HG02623 (cell line): Measurements from ENCODE around the gene FGF3.

Experiments
- ATAC-seq: cut with Tn5 transposase; IDR thresholded peaks from one replicate; pipeline ENCODE4 v1.9.1; 2021; ENCODE audit warnings: moderate library complexity; ENCODE audit not compliant: unreplicated experiment

The FGF3 gene

GRCh38 chr11:69818603-69819441 is at the start of gene FGF3:
FGF3 (minus strand) TSS chr11:69819416; CDS start chr11:69818933, 483 bp downstream.
- ATAC-seq = no peak

- no peak for ATAC-seq
These were observed 49.7 kb upstream of the FGF3 start for GRCh38 chr11:69868871-69869270.

DNA sequence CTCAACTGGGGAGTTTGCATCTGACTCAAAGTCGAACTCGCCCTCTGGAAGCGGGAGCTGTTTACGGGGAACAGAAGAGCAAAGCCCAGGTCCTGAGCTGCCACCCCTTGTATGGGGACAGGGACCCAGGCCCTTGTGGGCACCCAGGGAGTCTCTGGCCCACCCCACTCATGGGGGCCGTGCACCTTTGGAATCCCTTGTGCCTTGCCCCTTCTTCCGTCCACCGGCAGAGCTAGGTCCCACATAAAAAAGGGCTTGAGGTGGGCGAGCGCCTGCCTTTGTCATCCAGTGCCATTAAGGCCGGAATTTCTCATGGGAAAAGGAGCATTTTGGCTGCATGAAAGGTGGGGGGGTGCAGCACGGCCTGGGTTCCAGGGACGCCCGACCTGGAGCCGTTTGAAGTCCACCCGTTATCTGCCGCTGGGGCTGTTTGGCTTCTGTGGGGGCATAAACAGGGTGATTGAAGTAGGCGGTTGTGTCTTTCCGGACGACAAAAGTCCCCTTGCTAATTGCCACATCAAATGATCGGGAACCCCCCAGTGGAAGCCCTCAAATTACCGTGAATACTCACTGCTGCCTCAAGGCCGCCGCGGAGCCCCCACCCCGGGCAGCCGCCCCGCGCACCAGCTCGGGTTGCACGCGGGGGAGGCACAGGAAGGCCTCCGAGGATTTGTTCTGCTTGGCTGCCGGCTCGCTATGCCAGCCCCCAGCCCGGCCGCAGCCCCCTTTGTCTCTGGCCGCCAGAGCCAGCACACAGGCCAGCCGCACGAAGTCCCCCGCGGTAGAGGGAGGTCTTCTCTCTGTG is 49.0 kb upstream of the FGF3 start:
- ATAC-seq = no peak

- no peak for ATAC-seq
These were observed 48.1 kb upstream of the FGF3 start for GRCh38 chr11:69867076-69868005.

GRCh38 chr11:69866648-69867047 is 47.4 kb upstream of the FGF3 start:
- no peak for ATAC-seq

- no peak for ATAC-seq
These were observed 46.5 kb upstream of the FGF3 start for GRCh38 chr11:69865707-69866106.

- ATAC-seq = no peak
These were observed 45.8 kb upstream of the FGF3 start for GRCh38 chr11:69864686-69865661.

DNA sequence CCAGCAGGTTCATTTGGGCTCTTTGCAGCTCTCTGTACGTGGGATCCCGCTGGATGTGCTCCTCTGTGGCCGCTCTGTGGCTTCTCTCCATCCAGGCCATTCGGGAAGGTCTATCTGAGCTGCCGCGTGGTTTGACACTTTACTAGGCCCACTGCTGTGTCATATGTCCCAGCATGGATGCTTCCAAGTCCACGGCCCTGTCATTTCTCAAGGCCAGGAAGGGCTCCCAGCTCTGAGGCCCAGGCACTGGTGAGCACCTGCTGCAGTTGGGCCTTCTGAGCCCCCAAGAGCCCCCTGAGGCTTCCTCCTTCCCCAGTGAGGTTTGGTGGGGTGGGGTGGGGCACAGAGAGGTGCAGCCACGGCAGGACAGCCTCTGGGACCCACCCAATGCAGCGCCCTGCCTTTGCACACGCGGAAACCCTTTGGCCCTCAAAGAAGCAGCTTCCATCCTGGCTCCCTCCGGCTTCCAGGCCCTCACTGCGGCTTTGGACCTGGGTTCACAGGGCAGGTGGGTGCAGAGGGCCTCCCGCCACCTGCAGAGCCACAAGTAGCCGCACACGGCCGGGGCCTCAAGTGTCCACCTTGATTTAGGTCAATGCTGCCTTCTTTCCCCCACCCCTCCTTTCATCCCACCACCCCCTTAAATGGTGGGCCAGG is 44.5 kb upstream of the FGF3 start:
- ATAC-seq = no peak

- no peak for ATAC-seq
These were observed 43.8 kb upstream of the FGF3 start for GRCh38 chr11:69862797-69863543.

DNA sequence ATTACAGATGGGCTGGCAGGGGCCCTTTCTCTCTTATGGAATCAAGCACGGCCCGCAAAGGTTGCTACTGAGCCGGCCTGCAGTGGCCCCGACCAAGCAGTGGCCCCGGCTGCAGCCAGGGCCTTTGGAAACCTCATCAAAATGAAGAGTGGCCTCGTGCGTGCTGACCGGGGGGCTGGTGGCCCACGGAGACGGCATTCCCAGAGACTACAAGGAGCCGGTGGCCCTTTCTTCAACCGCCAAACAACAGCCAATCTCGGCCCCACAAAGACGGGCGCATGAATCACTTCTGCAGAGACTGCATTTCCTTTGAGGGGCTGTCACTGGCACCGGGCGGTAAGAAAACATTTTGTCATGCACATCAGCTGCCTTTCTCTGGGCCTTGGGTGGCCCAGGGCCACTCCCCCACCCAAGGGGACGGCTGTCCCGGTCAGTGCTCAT is 43.1 kb upstream of the FGF3 start:
- ATAC-seq = no peak

DNA sequence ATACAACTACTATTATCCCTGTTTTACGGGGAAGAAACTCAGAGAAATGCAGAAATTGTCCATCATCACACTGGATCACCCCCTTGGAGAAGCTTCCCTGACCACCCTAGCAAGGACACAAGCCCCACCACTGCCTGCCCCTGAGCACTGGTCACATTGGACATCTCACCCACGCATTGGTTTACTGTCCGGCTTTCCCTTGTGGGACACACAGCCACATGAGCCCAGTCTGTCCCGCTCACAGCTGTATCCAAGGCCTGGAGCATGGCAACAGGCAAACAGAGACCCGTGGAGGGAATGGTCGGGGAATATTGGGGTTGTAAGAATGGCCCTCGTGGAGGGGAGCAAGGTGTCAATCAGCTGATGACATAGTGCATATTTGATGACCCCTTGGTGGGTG is 42.7 kb upstream of the FGF3 start:
- no peak for ATAC-seq

DNA sequence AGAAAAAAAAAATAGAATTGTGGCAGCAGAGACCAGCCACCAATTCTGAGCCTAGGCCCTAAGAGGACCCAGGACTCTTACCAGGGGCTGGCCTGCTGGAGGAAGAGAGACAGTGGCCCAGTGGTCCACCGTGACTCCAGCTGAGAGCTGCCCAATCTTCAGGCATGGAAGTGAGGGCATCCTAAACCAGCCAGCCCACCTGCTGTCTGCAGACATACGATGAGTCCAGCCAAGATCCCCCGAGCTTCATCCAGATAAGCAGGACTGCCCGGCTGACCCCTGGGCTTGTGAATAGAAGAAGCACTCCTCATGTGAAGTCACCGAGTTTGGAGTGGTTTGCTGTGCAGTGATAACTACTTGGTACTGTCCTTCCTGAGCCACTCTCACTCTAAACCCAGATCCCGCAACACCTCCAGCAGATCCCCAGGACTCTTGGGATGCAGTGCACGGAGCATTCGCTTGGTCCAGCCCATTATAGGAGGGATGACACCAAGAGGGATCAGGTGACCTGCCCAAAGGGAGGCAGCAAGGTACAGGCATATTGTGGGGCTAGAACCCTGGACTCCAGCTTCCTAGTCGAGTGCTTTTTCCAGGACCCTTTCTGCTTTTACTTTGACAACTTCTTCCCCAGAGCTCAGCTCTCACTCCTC is 41.7 kb upstream of the FGF3 start:
- no peak for ATAC-seq

DNA sequence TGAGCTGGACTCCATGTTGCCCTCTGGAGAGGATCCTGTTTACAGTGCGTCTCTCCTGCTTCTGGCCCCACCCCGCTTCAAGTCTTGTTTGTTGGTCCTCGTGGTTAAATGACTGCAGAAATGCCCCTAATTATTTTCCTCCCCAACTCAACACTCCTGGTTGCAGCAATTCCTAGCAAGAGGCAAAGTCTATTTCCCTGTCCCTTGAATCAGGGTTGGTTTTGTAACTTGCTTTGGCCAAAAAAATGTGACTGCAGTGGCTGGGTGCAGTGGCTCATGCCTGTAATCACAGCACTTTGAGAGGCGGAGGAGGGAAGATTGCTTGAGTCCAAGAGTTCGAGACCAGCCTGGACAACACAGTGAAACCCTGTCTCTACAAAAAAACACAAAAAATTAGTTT is 41.0 kb upstream of the FGF3 start:
- no peak for ATAC-seq

- ATAC-seq = no peak
These were observed 40.2 kb upstream of the FGF3 start for GRCh38 chr11:69859275-69859934.

- no peak for ATAC-seq
These were observed 36.2 kb upstream of the FGF3 start for GRCh38 chr11:69855421-69855820.

- no peak for ATAC-seq
These were observed 35.5 kb upstream of the FGF3 start for GRCh38 chr11:69854713-69855112.

GRCh38 chr11:69852056-69852455 is 32.8 kb upstream of the FGF3 start:
- ATAC-seq = no peak

- no peak for ATAC-seq
These were observed 29.0 kb upstream of the FGF3 start for GRCh38 chr11:69848201-69848600.
